GM23338 (cell line): Measurements from ENCODE around the gene PPP1R16B. TPM values are rescaled to one million over a fixed set of nuclear protein-coding genes. Genes with fewer than 3 reads are reported as not detected.

ENCODE experiments used
- ATAC-seq: fragments of 200-7000 bp; cut with Tn5 transposase; 3 replicates; pipeline ENCODE4 v1.9.1; 2020
- DNase-seq: peaks from one replicate; pipeline ENCODE4 v3.0.0-alpha.2; 2015; ENCODE audit warnings: low spot score
- H2AFZ ChIP-seq: fragments of 200-600 bp; sonication (generic); 2 replicates; pipeline ENCODE4 v1.8.0; 2016; ENCODE audit warnings: antibody characterized with exemption, mild to moderate bottlenecking, moderate library complexity
- H3F3A ChIP-seq: fragments of 200-600 bp; sonication (generic); replicated peaks from 2 replicates; pipeline ENCODE4 v1.8.0; 2017; ENCODE audit warnings: antibody characterized with exemption, mixed run types, low read depth
- H3K27ac ChIP-seq: fragments of 200-600 bp; sonication (generic); 2 replicates; pipeline ENCODE4 v1.6.1; 2016; ENCODE audit warnings: low read depth
- H3K27me3 ChIP-seq: fragments of 200-600 bp; sonication (generic); 2 replicates; pipeline ENCODE4 v1.8.0; 2016; ENCODE audit warnings: mild to moderate bottlenecking, mixed run types, moderate library complexity; ENCODE audit not compliant: insufficient read depth
- H3K36me3 ChIP-seq: fragments of 200-600 bp; sonication (generic); 2 replicates; pipeline ENCODE4 v1.8.0; 2016; ENCODE audit warnings: mild to moderate bottlenecking; ENCODE audit not compliant: insufficient read depth
- H3K4me1 ChIP-seq: fragments of 200-600 bp; sonication (generic); 2 replicates; pipeline ENCODE4 v1.8.0; 2016; ENCODE audit warnings: mild to moderate bottlenecking, moderate library complexity; ENCODE audit not compliant: insufficient read depth
- H3K4me2 ChIP-seq: fragments of 200-600 bp; sonication (generic); 2 replicates; pipeline ENCODE4 v1.7.1; 2017; ENCODE audit warnings: mixed run types
- H3K4me3 ChIP-seq: fragments of 200-600 bp; sonication (generic); 2 replicates; pipeline ENCODE4 v1.6.1; 2016; ENCODE audit warnings: mixed run types
- H3K79me2 ChIP-seq: fragments of 200-600 bp; sonication (generic); replicated peaks from 2 replicates; pipeline ENCODE4 v1.8.0; 2017; ENCODE audit warnings: mild to moderate bottlenecking; ENCODE audit not compliant: insufficient read depth
- H3K9me2 ChIP-seq: fragments of 200-600 bp; sonication (generic); 2 replicates; pipeline ENCODE4 v1.8.0; 2017; ENCODE audit not compliant: insufficient read depth
- H4K20me1 ChIP-seq: fragments of 200-600 bp; sonication (generic); replicated peaks from 2 replicates; pipeline ENCODE4 v1.8.0; 2017; ENCODE audit warnings: mild to moderate bottlenecking; ENCODE audit not compliant: insufficient read depth
- H3K27ac Mint-ChIP-seq: 2 replicates; pipeline ENCODE4 v1.8.0; 2020; ENCODE audit warnings: inconsistent platforms, mild to moderate bottlenecking, moderate library complexity, mixed read lengths
- H3K27me3 Mint-ChIP-seq: 3 replicates; pipeline ENCODE4 v1.8.0; 2022; ENCODE audit warnings: low read depth, mild to moderate bottlenecking, moderate library complexity, mixed read lengths, inconsistent platforms; ENCODE audit not compliant: insufficient read depth, poor library complexity
- H3K36me3 Mint-ChIP-seq: 3 replicates; pipeline ENCODE4 v1.8.0; 2021; ENCODE audit warnings: low read depth, mild to moderate bottlenecking, inconsistent platforms, moderate library complexity, mixed read lengths
- H3K4me1 Mint-ChIP-seq: 3 replicates; pipeline ENCODE4 v1.8.0; 2020; ENCODE audit warnings: mild to moderate bottlenecking, inconsistent platforms, mixed read lengths
- H3K4me3 Mint-ChIP-seq: 3 replicates; pipeline ENCODE4 v1.8.0; 2021; ENCODE audit warnings: moderate library complexity, mild to moderate bottlenecking, inconsistent platforms, mixed read lengths
- H3K9me3 Mint-ChIP-seq: 3 replicates; pipeline ENCODE4 v1.8.0; 2020; ENCODE audit warnings: moderate library complexity, mild to moderate bottlenecking, inconsistent platforms, mixed read lengths
- CREB1 ChIP-seq: fragments of 250-450 bp; sonication (Bioruptor Pico); IDR thresholded peaks from 2 replicates; pipeline ENCODE4 v1.5.0; 2020; ENCODE audit warnings: low read depth, mild to moderate bottlenecking, moderate library complexity
- JUNB ChIP-seq: IDR thresholded peaks from one replicate; pipeline ENCODE4 v1.6.1; 2016; ENCODE audit warnings: antibody characterized with exemption; ENCODE audit not compliant: unreplicated experiment
- STAT1 ChIP-seq: IDR thresholded peaks from one replicate; pipeline ENCODE4 v1.6.1; 2016; ENCODE audit warnings: antibody characterized with exemption; ENCODE audit not compliant: unreplicated experiment
- polyA plus RNA-seq: library from polyadenylated mRNA; unstranded; fragments of >200 nt; fragmentation: Nextera tagmentation; extraction: Ambion mirVana; gene quantifications from 2 replicates; pipeline ENCODE4 v1.2.1, GENCODE V29; 2016
- total RNA-seq: library from RNA; depleted of rRNA; stranded (reverse); fragments of >200 nt; shearing (Covaris generic); gene quantifications from 2 replicates; pipeline ENCODE4 v1.2.3, GENCODE V29; 2014
- TF ChIP-seq, protein P1 (sequence below): IDR thresholded peaks from 2 replicates; pipeline ENCODE4 v1.6.1; 2016; ENCODE audit warnings: antibody characterized with exemption
- TF ChIP-seq, protein P2 (sequence below): IDR thresholded peaks from one replicate; pipeline ENCODE4 v1.6.1; 2018; ENCODE audit warnings: antibody characterized with exemption; ENCODE audit not compliant: unreplicated experiment
- TF ChIP-seq, protein P3 (sequence below), 2 experiments: fragments of 200-600 bp in 1 of 2; sonication (generic) in 1 of 2; conservative IDR thresholded peaks; 2 replicates each; pipeline versions ENCODE4 v1.5.1 to v1.6.1; 2016 to 2017; ENCODE audit warnings: antibody characterized with exemption in 2 of 2, low read depth in 2 of 2, mild to moderate bottlenecking in 2 of 2, moderate library complexity in 1 of 2

The PPP1R16B gene
- total and polyA plus RNA-seq, 2 experiments from 2014 or later = 1.6 to 11.5 TPM

DNA sequence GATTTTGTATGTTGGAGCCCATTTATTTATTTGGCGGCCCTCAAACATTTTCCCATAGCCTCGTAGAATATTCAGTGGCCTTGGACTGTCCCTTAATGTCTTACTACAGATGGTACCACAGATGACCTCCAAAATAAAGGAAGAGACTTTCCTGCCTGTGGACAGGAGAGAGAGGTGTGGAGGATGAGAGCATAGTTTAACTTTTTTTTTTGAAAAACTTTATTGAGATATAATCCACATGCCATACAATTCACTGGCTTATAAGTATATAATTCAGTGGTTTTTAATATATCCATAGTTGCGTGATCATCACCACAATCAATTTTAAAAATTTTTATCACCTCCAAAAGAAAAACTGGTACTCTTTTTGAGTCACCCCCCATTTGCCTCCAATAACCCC lies 4.6 kb upstream of the PPP1R16B start (continued):
- TF ChIP-seq, protein P1, sequence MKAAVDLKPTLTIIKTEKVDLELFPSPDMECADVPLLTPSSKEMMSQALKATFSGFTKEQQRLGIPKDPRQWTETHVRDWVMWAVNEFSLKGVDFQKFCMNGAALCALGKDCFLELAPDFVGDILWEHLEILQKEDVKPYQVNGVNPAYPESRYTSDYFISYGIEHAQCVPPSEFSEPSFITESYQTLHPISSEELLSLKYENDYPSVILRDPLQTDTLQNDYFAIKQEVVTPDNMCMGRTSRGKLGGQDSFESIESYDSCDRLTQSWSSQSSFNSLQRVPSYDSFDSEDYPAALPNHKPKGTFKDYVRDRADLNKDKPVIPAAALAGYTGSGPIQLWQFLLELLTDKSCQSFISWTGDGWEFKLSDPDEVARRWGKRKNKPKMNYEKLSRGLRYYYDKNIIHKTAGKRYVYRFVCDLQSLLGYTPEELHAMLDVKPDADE = no peak
- TF ChIP-seq JUNB (no peak), STAT1 (no peak), CREB1 (no peak)
- TF ChIP-seq, protein P2, sequence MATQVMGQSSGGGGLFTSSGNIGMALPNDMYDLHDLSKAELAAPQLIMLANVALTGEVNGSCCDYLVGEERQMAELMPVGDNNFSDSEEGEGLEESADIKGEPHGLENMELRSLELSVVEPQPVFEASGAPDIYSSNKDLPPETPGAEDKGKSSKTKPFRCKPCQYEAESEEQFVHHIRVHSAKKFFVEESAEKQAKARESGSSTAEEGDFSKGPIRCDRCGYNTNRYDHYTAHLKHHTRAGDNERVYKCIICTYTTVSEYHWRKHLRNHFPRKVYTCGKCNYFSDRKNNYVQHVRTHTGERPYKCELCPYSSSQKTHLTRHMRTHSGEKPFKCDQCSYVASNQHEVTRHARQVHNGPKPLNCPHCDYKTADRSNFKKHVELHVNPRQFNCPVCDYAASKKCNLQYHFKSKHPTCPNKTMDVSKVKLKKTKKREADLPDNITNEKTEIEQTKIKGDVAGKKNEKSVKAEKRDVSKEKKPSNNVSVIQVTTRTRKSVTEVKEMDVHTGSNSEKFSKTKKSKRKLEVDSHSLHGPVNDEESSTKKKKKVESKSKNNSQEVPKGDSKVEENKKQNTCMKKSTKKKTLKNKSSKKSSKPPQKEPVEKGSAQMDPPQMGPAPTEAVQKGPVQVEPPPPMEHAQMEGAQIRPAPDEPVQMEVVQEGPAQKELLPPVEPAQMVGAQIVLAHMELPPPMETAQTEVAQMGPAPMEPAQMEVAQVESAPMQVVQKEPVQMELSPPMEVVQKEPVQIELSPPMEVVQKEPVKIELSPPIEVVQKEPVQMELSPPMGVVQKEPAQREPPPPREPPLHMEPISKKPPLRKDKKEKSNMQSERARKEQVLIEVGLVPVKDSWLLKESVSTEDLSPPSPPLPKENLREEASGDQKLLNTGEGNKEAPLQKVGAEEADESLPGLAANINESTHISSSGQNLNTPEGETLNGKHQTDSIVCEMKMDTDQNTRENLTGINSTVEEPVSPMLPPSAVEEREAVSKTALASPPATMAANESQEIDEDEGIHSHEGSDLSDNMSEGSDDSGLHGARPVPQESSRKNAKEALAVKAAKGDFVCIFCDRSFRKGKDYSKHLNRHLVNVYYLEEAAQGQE = no peak

DNA sequence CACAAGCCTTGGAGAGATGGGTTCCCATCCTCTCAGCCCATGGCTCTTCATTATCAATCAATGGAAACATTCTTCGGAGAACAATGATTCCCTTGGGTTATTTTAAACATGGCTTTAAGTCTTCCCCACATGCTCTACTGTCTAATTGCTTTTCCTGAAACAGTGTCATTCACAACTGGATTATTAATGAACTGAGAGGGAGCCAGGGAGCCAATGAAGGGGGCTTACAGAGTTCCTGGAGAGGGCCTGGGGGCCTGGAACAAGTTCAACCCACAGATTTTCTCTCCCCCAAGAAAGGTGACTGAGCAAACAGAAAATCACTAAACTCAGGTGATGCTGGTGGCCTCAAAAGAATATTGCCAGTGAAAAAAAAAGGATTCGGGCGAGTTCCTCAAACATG lies 1.3 kb upstream of the PPP1R16B start:
- Histone ChIP-seq H2AFZ (no peak overlapping the region), H3K27me3 (peaks cover 19% of the 10 kb centered on the region), H3K4me3 (peak overlapping the region; percentile 91; the same call in 1 of the 2 replicates), H4K20me1 (peaks cover 8% of the 10 kb centered on the region; the same call in 1 of the 2 replicates), H3K79me2 (peaks cover 9% of the 10 kb centered on the region; the same call in 1 of the 2 replicates), H3K27ac (peak overlapping the region; percentile 86), H3K36me3 (no peaks in the 10 kb centered on the region), H3K4me2 (peak overlapping the region; percentile 73), H3K9me2 (no peaks in the 10 kb centered on the region), H3K4me1 (peaks cover 16% of the 10 kb centered on the region), H3F3A (peaks cover 5% of the 10 kb centered on the region; the same call in 1 of the 2 replicates)
- Mint-ChIP-seq H3K9me3 (no peaks in the 10 kb centered on the region; the same call in 2 of the 3 replicates), H3K36me3 (no peaks in the 10 kb centered on the region; the same call in 2 of the 3 replicates), H3K4me3 (peak overlapping the region; percentile 82; the same call in 2 of the 3 replicates), H3K27me3 (peaks cover 26% of the 10 kb centered on the region), H3K4me1 (peaks cover 32% of the 10 kb centered on the region), H3K27ac (peak overlapping the region; percentile 7; the same call in 1 of the 2 replicates)
- ATAC-seq (no peak), DNase-seq (no peak)
- TF ChIP-seq, protein P3, sequence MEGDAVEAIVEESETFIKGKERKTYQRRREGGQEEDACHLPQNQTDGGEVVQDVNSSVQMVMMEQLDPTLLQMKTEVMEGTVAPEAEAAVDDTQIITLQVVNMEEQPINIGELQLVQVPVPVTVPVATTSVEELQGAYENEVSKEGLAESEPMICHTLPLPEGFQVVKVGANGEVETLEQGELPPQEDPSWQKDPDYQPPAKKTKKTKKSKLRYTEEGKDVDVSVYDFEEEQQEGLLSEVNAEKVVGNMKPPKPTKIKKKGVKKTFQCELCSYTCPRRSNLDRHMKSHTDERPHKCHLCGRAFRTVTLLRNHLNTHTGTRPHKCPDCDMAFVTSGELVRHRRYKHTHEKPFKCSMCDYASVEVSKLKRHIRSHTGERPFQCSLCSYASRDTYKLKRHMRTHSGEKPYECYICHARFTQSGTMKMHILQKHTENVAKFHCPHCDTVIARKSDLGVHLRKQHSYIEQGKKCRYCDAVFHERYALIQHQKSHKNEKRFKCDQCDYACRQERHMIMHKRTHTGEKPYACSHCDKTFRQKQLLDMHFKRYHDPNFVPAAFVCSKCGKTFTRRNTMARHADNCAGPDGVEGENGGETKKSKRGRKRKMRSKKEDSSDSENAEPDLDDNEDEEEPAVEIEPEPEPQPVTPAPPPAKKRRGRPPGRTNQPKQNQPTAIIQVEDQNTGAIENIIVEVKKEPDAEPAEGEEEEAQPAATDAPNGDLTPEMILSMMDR (conservative IDR thresholded peaks at IDR 0.05; ENCODE audit: low read depth in 2 of 2) = no peak
- no peak for TF ChIP-seq STAT1
